Kidney glomerular epithelial cell (primary cell): ENCODE data around the gene MAGEA9B.
"Not testable (repeated sequence)": the region's sequence is repeated elsewhere in the genome, so short reads cannot be mapped to it uniquely, and the experiment has no call there.

Source experiments
- DNase-seq: peaks from one replicate; lab custom pipeline; 2025; lab: John Stamatoyannopoulos, UW

MAGEA9B gene

GRCh38 chrX:149587359-149587758 lies at the start of gene MAGEA9B:
Gene MAGEA9B, minus strand, starts transcription at chrX:149587459. Its CDS starts 4,280 bp downstream, at chrX:149583179.
- DNase-seq: not testable (repeated sequence)

DNA sequence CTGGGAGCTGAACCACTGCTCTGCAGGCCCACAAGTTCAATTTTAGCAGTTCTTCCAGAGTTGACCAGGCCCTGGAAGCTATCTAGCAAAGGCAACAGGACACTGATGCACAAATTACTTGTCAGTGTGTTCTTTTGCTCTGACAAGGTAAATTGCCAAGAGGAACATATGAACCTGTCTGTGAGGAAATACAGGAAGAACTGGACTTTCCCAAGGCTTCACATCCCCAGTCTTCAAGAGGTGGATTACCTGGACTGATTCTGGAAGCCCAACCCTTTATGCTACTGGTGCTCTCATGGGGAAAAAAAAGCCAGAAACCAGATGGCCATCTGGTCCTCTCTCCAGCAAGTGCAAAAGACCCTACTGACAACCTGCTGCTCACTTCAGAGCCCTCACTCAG lies 46.3 kb upstream of the MAGEA9B start:
- DNase-seq: no peak

DNA sequence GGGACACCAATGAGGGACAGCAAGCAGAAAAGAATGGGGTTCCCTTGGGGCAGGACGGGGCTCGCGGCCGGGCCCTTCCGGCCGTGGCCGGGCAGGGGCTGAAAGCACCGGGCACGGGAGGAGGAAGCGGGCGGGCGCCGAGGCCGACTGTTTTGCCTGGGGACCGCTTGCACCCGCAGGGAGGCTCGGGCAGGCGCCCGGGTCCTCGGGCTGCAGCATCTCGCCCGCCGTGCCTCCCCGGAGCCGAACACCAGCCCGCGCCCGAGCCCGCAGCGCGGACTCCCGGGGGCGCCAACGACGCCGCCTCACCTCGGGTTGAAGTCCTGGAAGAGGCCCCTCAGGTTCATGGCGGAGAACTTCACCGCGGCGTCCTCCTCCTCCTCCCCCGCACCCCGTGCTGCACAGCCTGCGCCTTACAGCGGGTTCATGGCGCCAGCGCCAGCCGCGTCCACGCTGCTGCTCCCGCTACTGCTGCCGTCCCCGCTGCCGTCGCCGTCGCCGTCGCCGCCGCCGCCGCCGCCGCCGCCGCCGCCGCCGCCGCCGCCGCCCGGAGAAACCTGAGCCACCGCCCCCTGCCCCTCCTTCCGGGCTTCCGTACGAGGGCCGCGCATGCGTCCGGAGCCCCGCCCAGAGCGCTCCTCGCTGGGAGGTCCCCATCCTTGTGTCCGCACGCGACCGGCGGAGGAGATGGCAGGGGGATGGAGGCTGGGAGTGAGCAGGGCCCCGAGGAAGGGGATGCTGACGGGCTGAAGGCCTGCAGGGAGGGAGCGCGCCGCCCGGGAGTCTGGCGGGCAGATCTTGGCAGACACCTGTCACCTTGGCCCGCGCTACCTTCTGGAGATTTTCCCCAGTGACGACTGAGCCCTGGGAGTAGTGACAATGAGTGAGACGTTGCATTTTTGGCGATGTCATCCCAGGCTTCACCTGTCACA lies 44.2 kb upstream of the MAGEA9B start, which contains the start of gene TMEM185A:
TMEM185A (minus strand) TSS at position 559 of the 932 bp plus-strand sequence; CDS start at position 347, 212 bp downstream.
- DNase-seq: no peak

- DNase-seq: peak; percentile 17
Measured at GRCh38 chrX:149630681-149631233, 43.5 kb upstream of the MAGEA9B start.

- no peak for DNase-seq
Measured at GRCh38 chrX:149629730-149630387, 42.6 kb upstream of the MAGEA9B start.

DNA sequence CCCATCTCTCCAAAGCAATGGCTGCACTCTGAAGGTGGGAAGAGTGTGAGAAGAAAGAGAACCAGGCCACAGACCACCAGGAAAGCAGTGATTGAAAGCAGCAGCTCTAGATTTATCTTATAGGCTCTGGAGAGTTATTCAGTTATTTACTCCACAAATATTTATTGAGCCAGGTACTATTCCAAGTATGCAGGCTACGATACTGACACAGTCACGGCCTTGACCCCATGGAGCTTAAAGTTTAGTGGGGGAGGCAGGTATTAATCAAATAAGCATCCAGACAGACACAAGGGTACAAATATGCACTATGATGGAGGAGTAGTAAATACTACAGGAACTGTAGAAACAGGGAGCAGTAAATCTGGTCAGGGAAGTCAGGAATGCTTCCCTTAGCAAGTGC lies 41.5 kb upstream of the MAGEA9B start:
- no peak for DNase-seq

GRCh38 chrX:149628280-149628679 lies 41.0 kb upstream of the MAGEA9B start:
- no peak for DNase-seq

GRCh38 chrX:149626829-149627228 lies 39.6 kb upstream of the MAGEA9B start:
- not testable (repeated sequence) for DNase-seq

DNA sequence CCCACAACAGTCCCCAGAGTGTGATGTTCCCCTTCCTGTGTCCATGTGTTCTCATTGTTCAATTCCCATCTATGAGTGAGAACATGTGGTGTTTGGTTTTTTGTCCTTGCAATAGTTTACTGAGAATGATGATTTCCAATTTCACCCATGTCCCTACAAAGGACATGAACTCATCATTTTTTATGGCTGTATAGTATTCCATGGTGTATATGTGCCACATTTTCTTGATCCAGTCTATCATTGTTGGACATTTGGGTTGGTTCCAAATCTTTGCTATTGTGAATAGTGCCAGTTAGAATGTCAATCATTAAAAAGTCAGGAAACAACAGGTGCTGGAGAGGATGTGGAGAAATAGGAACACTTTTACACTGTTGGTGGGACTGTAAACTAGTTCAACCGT lies 32.4 kb upstream of the MAGEA9B start:
- not testable (repeated sequence) for DNase-seq

DNA sequence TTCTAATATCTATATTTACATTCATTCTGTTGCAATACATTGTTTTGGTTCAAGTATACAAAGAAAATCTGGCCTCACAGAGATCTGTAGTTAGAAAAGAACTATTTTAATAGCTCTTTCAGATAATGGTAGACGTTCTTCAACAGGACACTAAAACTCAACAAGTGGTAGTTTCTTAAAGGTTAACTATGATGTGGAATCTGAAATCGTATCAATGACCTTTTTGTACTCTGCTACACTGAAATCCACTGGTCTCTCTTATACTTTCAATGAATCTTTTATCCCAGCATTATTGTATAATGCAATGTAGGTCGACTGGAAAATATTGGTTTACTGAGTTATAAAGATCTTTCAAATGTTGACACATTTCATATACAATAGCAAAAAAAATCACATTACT lies 31.6 kb upstream of the MAGEA9B start:
- DNase-seq: no peak

DNA sequence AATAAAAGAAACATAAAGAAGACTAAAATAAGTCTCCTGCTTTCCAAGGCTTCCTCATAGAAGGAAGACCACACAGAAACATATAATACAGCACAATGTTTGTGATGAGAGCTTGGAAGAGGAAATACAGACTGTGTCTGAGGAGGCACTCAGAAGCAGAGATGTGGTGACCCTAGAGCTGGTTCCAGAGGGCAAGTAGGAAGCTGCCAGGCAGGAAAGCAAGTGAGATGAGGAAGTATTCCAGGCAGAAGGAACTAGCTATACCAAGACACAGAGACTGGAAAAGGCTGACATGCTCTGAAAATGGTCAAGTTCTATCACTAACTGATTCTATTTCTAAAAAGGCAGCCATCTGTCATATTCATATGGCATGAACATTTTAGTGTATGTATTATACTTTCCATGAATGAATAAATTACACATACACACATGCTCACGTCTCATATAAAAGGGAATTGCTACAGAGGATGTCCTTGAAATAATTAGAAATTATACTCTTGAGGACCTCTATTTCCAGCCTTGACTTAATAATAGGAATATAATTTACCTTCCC lies 24.4 kb upstream of the MAGEA9B start:
- DNase-seq: no peak

DNA sequence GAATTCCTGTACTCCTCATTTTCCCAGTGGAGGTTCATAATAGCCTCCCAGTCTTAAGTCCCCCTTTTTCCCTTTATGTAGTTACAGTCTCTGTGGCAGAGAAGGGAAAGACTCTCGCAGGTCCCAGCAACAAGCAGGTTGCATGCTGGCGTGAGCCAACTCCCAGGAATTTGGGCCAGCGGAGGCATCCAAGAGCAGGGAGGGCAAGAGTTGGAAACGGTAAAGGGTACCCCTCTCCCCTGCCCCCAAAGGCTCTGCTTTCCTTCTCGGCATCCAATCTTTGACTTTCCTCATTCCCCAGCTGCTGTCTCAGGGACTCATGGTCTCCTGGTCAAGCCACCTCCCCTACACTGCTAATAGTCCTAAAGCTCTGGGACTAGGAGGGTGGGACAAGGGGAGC lies 23.3 kb upstream of the MAGEA9B start:
- DNase-seq: no peak

- DNase-seq: no peak
Measured at GRCh38 chrX:149607699-149608098, 20.4 kb upstream of the MAGEA9B start.

DNA sequence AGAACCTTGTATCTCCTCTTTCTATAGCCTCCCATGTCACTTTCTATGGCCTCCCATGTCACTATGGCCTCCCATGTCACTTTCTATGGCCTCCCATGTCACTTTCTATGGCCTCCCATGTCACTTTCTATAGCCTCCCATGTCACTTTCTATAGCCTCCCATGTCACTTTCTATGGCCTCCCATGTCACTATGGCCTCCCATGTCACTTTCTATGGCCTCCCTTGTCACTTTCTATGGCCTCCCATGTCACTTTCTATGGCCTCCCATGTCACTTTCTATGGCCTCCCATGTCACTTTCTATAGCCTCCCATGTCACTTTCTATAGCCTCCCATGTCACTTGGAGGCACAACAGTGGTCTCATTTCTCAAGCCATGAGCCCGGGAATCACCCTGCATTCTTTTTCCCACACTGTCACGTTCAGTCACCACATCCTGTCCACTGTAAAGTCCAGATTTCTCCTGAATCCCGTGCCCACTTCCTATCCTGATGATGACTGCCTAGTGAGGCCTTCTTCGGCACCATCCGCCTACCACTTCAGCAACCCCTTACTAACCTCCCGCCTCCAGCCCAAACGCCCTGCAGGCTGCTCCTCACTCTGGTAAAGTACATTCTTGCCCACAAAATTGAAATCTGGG lies 18.1 kb upstream of the MAGEA9B start:
- not testable (repeated sequence) for DNase-seq

GRCh38 chrX:149598603-149599002 lies 11.3 kb upstream of the MAGEA9B start:
- not testable (repeated sequence) for DNase-seq

- DNase-seq: not testable (repeated sequence)
Measured at GRCh38 chrX:149595943-149596342, 8.7 kb upstream of the MAGEA9B start.

DNA sequence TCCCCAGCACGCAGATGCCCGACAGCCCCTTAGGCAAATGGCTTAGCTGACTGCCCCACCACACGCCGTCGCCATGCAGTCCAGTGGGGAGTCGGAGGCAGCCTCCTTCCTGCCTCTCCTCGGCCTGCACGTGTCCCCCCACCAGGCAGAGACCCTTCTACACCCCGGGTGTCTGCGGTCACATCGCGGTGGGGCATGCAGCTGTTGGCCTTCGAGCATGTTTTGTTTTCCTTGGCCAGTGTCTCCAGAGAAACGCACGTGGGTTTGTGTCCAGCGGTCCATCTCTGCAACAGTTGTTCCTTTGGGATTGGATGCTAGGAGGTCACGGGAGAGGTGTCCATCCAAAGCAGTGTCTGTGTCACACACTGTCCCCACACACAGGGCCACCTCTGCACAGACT lies 8.0 kb upstream of the MAGEA9B start, which contains the start of gene HSFX2:
HSFX2 (minus strand) TSS at position 101 of the 400 bp plus-strand sequence. CDS start 614 bp downstream, outside the sequence.
- DNase-seq: not testable (repeated sequence)

DNA sequence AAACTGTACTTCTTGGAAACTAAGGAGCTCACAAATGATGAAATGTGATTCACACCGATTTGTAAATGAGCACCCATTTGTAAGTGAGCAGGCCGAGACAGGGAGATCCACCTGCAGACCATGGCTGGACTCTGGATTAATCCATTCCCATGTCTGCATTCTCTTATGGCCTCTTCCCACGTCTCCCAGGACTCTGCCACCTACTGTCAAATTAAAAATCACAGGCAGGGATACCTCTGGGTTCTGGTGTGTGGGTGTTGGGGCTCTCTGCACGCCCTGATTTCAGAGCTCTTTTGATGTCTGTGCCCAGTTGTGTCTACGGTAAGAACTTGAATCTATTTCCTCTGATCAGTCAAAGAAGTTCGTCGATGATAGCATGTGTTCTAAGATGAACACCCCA lies 3.7 kb upstream of the MAGEA9B start:
- not testable (repeated sequence) for DNase-seq

- not testable (repeated sequence) for DNase-seq
Measured at GRCh38 chrX:149585631-149586030, 1.6 kb downstream of the MAGEA9B start.

GRCh38 chrX:149573456-149573855 lies 13.8 kb downstream of the MAGEA9B start:
- not testable (repeated sequence) for DNase-seq

DNA sequence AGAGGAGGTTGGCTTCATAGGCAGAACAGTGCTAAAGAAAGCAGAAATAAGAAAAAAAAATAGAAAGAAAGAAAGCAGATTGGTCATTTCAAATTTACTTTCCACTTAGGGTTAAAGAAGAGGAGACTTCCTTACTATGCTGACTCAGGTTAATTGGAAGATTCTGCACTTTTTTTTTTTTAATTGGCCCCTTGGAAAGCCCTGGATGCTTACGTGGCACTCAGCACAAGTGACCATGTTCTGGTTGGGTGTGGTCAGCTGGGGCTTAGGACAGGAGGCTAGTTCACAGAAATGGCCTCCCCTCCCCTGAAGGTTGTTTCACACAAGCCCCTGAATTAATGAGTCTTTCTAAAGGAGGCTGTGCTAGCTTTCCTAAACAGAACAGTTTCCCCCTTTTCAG lies 14.5 kb downstream of the MAGEA9B start:
- DNase-seq: no peak

DNA sequence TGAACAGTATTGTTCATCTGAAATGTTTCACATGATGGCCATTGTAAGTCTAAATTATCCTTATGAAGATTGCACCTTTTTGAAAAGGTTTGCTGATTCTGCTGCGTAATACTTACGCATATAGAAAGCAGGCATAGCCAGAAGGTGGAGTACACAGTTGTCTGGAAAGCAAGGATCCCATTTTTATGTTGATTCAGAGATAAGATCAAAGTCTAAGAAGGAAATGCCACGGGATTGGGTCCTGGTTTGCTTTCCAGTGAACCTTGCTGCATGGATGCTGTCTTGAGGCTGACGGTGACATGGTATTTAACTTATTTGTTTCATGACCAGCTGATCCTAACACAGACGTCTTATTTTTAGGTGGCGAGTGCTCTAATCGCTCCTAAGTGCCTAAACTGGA lies 15.5 kb downstream of the MAGEA9B start:
- no peak for DNase-seq
